DND-41 (cell line): Measurements from ENCODE around the gene ZNF236.

Experiments used
- CTCF ChIP-seq: IDR thresholded peaks from 2 replicates; pipeline ENCODE4 v1.5.1; 2012; ENCODE audit warnings: borderline replicate concordance, low read length, moderate library complexity, mild to moderate bottlenecking; ENCODE audit not compliant: poor library complexity, severe bottlenecking; ENCODE audit errors: extremely low read depth
- EZH2 ChIP-seq: IDR thresholded peaks from 3 replicates; pipeline ENCODE4 v1.6.1; 2012; ENCODE audit warnings: borderline replicate concordance, low read depth, mild to moderate bottlenecking, moderate library complexity, low read length, inconsistent platforms; ENCODE audit not compliant: severe bottlenecking

GRCh38 chr18:76925501-76925900 is 103.1 kb downstream of the ZNF236 start:
- TF ChIP-seq CTCF (no peak), EZH2 (no peak)
